HG03196 (cell line): ENCODE data around the gene MRPL41.
"Not testable (repeated sequence)": the region's sequence is repeated elsewhere in the genome, so short reads cannot be mapped to it uniquely, and the experiment has no call there.

Experiments
- ATAC-seq: cut with Tn5 transposase; IDR thresholded peaks from one replicate; pipeline ENCODE4 v1.9.1; 2021; ENCODE audit not compliant: unreplicated experiment

Gene MRPL41

DNA sequence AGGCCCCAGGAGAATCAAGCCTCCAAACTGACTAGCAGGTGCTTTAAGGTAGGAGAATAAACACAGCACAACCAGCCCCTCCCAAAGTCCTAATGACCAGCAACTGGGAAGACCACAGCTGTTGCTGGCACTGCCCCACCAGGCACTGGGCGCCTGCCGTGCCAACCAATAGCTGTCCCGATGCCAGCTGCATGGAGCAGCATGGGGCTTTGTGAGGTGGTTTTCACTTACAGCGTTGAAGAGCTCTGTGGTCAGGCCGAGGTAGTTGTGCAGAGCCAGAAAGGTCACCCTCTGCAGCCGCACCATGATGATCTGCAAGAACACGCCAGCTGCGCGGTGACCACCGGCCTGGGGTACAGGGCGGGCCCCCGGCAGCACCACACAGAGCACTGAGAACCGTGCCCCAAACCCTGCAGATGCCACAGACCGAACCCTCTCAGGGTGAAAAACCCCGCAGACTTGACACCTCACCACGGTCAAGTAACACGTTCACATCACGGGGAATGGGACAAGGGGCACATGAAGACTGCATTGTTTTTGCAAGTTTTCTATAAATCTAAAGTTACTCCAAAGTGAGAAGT lies 30.2 kb upstream of the MRPL41 start:
- no peak for ATAC-seq

- no peak for ATAC-seq
Observed at GRCh38 chr9:137522746-137523455, 28.8 kb upstream of the MRPL41 start.

DNA sequence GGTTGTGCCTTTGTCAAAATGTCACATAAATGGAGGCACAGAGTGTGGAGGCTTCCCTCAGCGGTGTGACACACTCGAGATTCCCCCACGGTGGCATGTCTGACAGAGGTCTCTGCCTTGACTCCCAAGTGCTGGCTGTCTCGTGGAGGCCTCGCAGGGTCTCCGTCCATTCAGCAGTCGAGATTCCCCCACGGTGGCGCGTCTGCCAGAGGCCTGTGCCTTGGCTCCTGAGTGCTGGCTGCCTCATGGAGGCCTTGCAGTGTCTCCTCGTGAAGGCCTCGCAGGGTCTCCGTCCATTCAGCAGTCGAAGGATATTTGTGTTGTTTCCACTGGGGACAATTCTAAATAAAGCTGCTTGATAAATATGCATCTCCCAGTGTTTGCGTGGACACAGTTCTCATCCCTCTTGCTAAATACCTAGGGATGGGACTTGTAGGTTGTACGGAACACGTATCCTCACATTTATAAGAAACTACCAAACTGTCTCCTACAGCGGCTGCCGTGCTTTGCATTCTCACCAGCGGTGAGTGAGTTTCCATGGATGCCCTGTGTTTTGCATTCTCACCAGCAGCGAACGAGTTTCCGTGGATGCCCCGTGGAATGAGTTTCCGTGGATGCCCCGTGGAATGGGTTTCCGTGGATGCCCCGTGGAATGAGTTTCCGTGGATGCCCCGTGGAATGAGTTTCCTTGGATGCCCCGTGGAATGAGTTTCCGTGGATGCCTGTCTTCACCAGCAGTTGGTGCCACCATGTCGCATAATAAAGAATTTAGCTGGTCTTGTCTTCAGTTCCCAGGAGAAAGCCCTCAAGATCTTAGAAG lies 27.3 kb upstream of the MRPL41 start:
- ATAC-seq, result no peak

GRCh38 chr9:137524981-137525317 lies 26.7 kb upstream of the MRPL41 start:
- no peak for ATAC-seq

DNA sequence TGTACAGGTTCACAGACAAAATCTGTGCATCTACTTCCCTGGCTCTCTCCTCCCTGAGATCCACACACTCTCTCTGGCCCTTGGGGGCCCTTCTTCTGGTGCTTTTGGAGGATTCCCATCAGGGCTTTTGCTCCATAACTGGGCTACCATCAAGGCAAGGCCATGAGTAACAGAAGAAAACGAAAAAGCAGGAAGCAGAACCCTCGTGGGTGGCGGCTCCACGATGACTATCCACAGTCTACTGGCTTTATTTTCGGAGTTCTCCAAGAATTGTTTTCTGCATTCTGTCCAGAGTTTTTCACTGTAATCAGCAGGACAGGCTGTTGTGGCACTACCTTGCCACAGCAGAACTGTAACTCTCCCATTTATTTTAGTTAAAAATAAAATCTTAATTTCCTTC lies 21.3 kb upstream of the MRPL41 start:
- no peak for ATAC-seq

DNA sequence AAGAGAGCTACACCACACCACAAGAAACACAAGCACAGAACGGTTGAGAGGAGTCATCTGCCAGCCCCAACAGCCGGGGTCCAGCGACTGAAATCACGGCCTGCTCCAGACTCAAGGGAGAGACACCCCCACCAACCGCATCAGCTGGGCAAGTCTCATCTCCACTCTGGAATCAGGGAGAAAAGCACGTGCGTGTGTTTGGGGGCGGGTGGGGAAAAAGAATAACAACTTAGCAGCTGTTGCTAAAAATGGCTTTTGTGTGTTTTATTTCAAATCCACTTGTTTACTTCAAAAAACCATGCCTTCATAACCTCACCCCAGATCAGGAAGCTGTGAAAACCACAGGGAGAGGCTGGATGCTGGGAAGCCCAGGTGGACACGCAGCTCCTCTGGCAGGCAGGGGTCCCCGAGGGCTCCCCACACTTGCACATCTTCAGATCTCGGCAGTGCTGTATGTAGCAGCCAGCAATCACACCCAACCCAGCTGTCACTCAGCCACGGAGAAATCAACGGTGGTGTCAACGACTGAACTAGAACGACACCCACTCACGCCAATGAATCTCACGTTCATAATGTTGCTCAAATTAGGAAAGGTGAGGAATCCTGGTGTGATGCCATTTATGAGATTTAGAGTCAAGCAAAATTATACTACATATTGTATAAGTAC lies 20.4 kb upstream of the MRPL41 start:
- no peak for ATAC-seq

- ATAC-seq, result not testable (repeated sequence)
Observed at GRCh38 chr9:137532891-137533468, 18.7 kb upstream of the MRPL41 start.

DNA sequence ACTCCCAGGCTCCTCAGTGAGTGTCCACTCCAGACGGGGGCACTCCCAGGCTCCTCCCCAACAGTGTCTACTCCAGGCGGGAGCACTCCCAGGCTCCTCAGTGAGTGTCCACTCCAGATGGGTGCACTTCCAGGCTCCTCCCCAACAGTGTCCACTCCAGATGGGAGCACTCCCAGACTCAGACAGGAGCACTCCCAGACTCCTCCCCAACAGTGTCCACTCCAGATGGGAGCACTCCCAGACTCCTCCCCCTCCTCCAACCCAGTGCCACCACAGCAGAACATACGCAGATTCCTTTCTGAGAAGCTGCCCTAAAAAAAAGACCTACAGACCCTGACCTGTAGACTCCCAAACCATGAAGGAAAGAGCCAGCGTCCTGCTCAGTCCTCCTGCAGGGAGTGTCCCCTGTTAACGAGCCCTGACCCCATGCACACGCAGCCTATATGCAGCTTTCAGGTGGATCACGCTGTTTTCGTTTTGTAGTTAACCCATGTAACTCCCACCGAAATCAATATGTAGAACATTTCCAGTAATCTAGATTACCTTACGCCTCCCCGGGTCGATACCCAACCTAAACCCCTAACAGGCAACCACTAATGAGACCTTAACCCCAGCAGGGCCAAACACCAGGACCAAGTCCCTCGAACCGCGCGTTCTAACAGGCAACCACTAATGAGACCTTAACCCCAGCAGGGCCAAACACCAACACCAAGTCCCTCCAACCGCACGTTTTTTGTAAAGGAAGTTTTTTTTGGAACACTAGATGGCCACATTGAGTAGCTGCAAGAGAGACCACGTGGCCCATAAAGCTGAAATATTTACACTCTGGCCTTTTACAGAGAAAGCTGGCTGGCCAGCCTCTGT lies 17.2 kb upstream of the MRPL41 start:
- no peak for ATAC-seq

- no peak for ATAC-seq
Observed at GRCh38 chr9:137535120-137535428, 16.6 kb upstream of the MRPL41 start.

- ATAC-seq, result not testable (repeated sequence)
Observed at GRCh38 chr9:137536594-137537131, 15.0 kb upstream of the MRPL41 start.

GRCh38 chr9:137538058-137538457 lies 13.6 kb upstream of the MRPL41 start:
- no peak for ATAC-seq

- ATAC-seq, result no peak
Observed at GRCh38 chr9:137540536-137540935, 11.1 kb upstream of the MRPL41 start.

DNA sequence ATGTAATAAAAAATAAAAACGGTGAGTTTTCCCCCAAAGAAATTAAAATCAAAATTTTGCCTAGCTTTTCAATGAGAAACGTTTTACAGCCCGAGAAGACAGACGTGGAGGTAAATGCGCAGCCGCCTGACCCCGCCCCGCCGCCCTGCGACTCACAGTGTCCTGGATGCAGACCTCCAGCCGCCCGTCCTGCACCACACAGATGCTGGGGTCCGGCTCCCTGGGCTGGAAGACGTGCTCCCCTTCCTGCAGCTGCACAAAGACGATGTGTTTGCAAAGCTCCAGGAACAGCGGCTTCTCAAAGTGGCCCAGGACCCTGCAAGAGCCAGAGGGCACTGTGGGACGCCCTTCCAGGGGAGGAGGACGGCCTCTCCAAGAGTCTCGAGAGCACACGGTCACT lies 9.2 kb upstream of the MRPL41 start:
- no peak for ATAC-seq

GRCh38 chr9:137543237-137543963 lies 8.3 kb upstream of the MRPL41 start:
- no peak for ATAC-seq

- no peak for ATAC-seq
Observed at GRCh38 chr9:137544176-137544760, 7.4 kb upstream of the MRPL41 start.

GRCh38 chr9:137545123-137545522 lies 6.6 kb upstream of the MRPL41 start:
- no peak for ATAC-seq

- no peak for ATAC-seq
Observed at GRCh38 chr9:137547687-137548543, 3.8 kb upstream of the MRPL41 start.

GRCh38 chr9:137550231-137550621 lies 1.5 kb upstream of the MRPL41 start, which contains the start of gene PNPLA7:
PNPLA7 (minus strand) TSS chr9:137550402; CDS start chr9:137550197, 205 bp downstream.
- ATAC-seq, result no peak
